GM18870 (cell line): ENCODE measurements around the gene EFNA5.
A peak's percentile ranks its signal among the peaks of the same experiment; 100 is the strongest.

Source experiments
- ATAC-seq: cut with Tn5 transposase; IDR thresholded peaks from one replicate; pipeline ENCODE4 v1.9.1; 2021; ENCODE audit warnings: moderate library complexity; ENCODE audit not compliant: unreplicated experiment

Gene EFNA5

GRCh38 chr5:107576736-107577393 lies 93.9 kb downstream of the EFNA5 start:
- no peak for ATAC-seq

DNA sequence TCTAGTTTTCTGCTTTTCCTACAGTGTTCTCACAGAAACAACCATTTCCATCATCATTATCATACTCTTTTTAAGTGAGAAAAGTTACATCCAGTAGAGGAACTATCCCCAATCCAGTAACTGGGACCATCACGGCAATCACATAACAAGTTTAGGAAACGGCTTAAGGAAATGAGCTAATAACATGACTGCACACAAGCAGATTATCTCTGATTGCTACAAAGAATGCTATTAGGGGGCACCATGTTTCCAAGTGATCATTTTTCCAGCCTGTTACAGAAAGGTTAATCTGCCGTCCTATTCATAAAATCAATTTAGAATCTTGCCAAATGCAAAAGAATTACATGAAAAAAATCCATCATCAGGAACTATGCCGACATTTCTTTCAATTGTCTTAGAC lies 94.6 kb downstream of the EFNA5 start:
- no peak for ATAC-seq

DNA sequence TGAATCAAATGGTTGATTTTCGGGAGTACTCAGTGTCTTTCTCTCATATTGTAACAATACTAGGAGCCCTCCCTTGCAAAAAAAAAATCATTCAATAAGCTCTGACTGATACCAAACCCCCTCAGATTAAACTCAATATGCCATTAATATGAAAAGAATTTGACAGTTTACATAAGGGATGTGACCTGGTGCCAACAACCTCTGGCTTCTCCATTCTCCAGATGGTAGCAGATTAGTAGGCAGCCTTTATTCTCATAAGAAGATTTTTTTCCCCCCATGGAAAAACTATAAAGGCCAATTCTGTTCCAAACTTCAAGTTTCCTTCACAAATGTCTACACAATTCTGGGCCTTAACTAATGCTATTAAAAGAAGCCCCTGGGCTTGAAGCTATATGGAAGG lies 96.5 kb downstream of the EFNA5 start:
- ATAC-seq: no peak

DNA sequence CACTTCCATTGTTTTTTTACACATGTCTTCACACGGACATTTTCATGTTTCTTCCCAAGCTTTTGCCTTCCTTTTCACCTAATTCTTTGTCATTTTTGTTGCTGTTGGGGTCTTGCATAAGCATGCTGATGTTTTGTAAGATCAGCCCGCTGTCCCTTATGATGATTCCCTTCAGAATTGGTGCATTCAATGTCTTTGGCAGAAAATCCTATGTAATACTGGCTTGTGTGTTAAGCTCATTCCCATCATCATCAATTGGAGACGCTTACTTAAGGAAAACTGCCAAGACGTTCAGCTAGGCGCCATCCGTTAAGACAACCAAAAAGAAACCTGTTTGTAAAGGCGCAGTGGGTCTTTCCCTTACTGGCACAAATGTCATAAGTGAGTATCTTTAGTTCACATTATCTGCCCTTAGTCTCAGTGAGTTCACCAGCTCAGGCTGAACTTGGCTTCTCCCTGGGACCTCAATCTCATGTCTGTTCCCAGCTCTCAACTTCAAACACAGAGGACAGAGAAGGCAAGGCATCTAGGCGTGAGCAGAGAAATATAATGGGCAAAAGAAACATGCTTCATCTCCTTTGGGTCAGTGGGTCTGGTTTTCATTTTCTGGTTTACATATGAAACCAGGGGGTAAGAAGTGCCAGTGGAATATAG lies 97.9 kb downstream of the EFNA5 start:
- no peak for ATAC-seq

- peak; percentile 53 for ATAC-seq
Measured at GRCh38 chr5:107571621-107572536, 98.9 kb downstream of the EFNA5 start.

DNA sequence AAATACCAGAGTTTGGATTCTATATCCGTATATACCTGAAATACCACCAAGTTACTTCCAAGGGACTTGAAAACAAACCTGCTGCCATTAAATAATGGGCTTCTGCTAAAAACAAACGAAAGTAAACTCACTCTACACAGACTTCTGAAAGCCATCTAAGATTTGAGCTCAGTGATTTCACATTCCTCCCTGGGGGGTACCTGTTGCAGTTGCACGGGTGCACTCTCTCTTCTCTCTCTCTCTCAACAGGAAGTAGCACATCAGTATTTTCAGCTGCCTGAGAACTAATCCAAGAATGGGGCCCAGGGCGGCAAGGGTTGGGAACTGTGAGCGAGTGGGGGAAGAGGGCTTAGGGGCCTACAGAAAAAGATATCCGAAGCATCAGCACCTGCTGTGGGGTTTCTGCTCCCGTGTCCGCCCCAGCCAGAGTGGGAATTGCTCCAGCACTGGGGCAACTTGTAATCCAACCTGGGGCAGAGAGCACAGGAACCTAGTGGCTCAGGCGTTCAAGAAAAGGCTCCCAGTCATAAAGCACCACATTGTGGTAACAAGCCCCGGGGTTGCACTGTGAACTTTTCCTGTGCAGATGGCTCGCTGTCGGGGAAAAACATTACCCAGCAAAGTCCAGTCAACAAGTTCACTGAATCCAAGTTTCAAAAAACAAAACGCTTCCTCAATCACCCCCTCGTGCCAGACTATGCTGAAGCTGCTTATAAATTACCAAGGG lies 99.8 kb downstream of the EFNA5 start:
- peak; percentile 89 for ATAC-seq

DNA sequence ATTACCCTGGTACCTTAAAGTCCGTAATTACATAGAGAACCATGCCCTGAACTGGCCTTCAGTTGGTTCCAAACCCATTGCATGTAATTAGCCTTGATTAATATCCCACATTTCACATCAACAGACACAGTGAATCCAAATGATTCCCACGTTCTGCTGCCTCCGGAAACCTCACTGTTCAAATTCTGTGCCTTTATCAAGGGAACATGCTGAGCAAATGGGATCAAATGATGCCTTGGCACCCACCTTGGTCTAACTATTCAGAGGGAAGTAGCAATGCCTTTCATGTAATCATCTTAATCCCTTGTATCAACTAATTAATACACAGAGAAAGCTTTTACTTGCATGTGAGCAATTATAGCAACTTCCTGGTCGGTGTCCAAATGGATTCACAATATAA lies 100.6 kb downstream of the EFNA5 start:
- no peak for ATAC-seq

GRCh38 chr5:107567901-107568671 lies 102.7 kb downstream of the EFNA5 start:
- no peak for ATAC-seq

- no peak for ATAC-seq
Measured at GRCh38 chr5:107566986-107567385, 103.8 kb downstream of the EFNA5 start.

GRCh38 chr5:107565791-107566767 lies 104.7 kb downstream of the EFNA5 start:
- no peak for ATAC-seq

DNA sequence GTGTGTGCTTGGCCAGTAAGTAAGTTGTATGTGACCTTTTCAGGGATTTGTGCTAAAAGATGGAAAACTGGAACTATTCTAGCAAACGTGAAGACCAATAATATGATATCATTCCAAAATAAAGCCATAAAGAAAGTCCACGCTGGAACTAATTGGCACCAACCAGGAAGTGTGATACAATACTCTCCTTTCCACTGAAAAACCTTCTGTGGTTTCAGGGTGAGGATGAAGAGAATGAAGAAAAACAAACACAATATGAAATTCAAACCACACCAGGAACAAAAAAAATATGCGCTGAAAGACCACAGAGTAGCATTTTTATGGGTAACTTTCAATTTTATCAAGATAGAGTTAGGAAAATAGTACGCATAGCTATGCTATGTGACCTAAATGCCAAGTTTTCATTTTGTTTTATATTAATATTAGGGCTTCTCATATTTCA lies 105.8 kb downstream of the EFNA5 start:
- no peak for ATAC-seq

- ATAC-seq: no peak
Measured at GRCh38 chr5:107563959-107564544, 106.7 kb downstream of the EFNA5 start.

DNA sequence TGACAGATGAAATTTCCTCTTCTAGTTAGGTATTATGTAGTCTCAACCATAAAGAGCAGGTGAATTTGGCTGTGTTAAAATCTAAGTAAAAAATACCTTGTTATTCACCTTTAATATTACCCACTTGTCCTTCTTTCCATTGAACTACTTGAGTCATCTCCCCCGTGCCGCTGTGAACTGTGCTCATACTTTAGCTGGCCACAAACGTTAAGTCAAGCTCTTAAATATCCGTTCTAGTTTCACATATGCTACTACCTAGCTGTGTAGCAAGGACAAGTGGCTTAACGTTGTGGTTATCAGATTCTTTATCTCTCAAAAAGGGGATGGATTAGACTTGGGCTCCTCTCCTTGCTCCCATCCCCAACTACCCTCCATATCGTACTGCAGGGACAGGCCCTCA lies 110.4 kb downstream of the EFNA5 start:
- no peak for ATAC-seq

DNA sequence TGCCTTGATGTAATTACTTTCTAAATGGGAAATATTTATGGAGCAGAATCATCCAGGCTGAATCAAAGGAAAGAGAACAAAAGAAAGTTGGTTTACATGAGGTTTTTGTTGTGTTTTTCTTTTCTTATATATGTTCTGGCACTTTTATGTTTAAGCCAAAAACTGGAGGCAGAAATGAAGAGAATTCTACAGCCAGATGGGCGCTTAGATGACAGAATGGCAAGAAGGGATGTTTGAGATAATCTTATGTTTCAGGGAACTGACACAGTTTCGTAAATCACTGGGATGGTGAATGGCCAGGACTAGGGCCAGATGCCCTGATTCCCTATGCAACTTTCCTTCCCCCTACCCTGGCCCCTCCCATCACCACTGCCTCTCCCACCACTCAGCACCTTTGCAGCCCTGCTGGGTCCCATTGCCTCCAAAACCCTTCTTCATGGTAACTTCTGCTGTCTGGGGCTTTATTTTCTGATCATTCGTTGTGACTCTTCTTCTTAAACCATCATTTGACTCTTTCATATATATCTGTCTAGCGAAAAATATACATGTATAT lies 111.8 kb downstream of the EFNA5 start:
- ATAC-seq: no peak

GRCh38 chr5:107557051-107557658 lies 113.6 kb downstream of the EFNA5 start:
- no peak for ATAC-seq

- no peak for ATAC-seq
Measured at GRCh38 chr5:107556575-107556974, 114.2 kb downstream of the EFNA5 start.

- ATAC-seq: no peak
Measured at GRCh38 chr5:107555425-107556090, 115.2 kb downstream of the EFNA5 start.
